ENCODE measurements around the gene OSBPL6. TPM values are rescaled to one million over a fixed set of nuclear protein-coding genes. Genes with fewer than 3 reads are reported as not detected.
"Not testable (repeated sequence)": the region's sequence is repeated elsewhere in the genome, so short reads cannot be mapped to it uniquely, and the experiment has no call there.

OSBPL6 gene
- polyA plus RNA-seq, 1 donor (not counting 4 experiments of a cell fraction or from before 2014, with no cell fraction given): 11.6 TPM

GRCh38 chr2:178345951-178346350, 151.6 kb downstream of the OSBPL6 start:
- dilution Hi-C loops (cut with MboI; ENCODE audit: extremely low pct_ligation_motif_present, low sequenced_read_pairs): no loop called here
- DNase-seq (ENCODE audit: low read depth, low spot score): no peak
- H2AFZ ChIP-seq (ENCODE audit: control insufficient read depth, low read length): no peak overlapping the region
- FAIRE-seq: no peak
- no peak overlapping the region for H3K4me3 ChIP-seq (ENCODE audit: control insufficient read depth in 2 of 3, extremely low read depth in 1 of 3, insufficient read depth in 2 of 3, low read depth in 1 of 3, low read length in 3 of 3)
- no peak overlapping the region for H3K4me2 ChIP-seq (ENCODE audit: control insufficient read depth, extremely low read depth, insufficient read depth, low read depth, low read length)
- H3K79me2 ChIP-seq (ENCODE audit: control insufficient read depth, insufficient read depth, low read length): no peaks in the 10 kb centered on the region
- H3K36me3 ChIP-seq (ENCODE audit: control insufficient read depth in 2 of 2, extremely low read depth in 1 of 2, insufficient read depth in 2 of 2, low read length in 2 of 2): peaks cover 0 to 8% of the 10 kb centered on the region in 2 experiments
- TF ChIP-seq EZH2 (IDR thresholded peaks at IDR 0.05; ENCODE audit: low read length) (no peak), CTCF (optimal IDR thresholded peaks at IDR 0.05 in 1 of 3, IDR thresholded peaks at IDR 0.05 in 1 of 3, conservative IDR thresholded peaks at IDR 0.05 in 1 of 3; ENCODE audit: extremely low read depth in 1 of 3, insufficient read depth in 2 of 3, low read length in 3 of 3) (no peak)
- no peaks in the 10 kb centered on the region for H3K4me1 ChIP-seq (ENCODE audit: control insufficient read depth, extremely low read depth, insufficient read depth, low read length)
- H3K27me3 ChIP-seq (ENCODE audit: control insufficient read depth, extremely low read depth, insufficient read depth, low read length): no peaks in the 10 kb centered on the region
- H3K9ac ChIP-seq (ENCODE audit: control insufficient read depth, extremely low read depth, insufficient read depth, low read length): no peak overlapping the region
- no peaks in the 10 kb centered on the region for H4K20me1 ChIP-seq (ENCODE audit: control insufficient read depth, extremely low read depth, insufficient read depth, low read length)
- H3K27ac ChIP-seq (ENCODE audit: control insufficient read depth, insufficient read depth, low read length): no peak overlapping the region
- H3K9me1 ChIP-seq (ENCODE audit: control insufficient read depth, extremely low read depth, insufficient read depth, low read length): no peaks in the 10 kb centered on the region
- no peaks in the 10 kb centered on the region for H3K9me3 ChIP-seq (ENCODE audit: control insufficient read depth, low read depth, low read length)

- H4K20me1 ChIP-seq (ENCODE audit: control insufficient read depth, extremely low read depth, insufficient read depth, low read length): no peaks in the 10 kb centered on the region
- H3K4me2 ChIP-seq (ENCODE audit: control insufficient read depth, extremely low read depth, insufficient read depth, low read depth, low read length): no peak overlapping the region
- TF ChIP-seq EZH2 (IDR thresholded peaks at IDR 0.05; ENCODE audit: low read length): no peak
- TF ChIP-seq CTCF (optimal IDR thresholded peaks at IDR 0.05 in 1 of 3, IDR thresholded peaks at IDR 0.05 in 1 of 3, conservative IDR thresholded peaks at IDR 0.05 in 1 of 3; ENCODE audit: extremely low read depth in 1 of 3, insufficient read depth in 2 of 3, low read length in 3 of 3): no peak
- no peaks in the 10 kb centered on the region for H3K9me3 ChIP-seq (ENCODE audit: control insufficient read depth, low read depth, low read length)
- no peaks in the 10 kb centered on the region for H3K27me3 ChIP-seq (ENCODE audit: control insufficient read depth, extremely low read depth, insufficient read depth, low read length)
- no peak overlapping the region for H3K27ac ChIP-seq (ENCODE audit: control insufficient read depth, insufficient read depth, low read length)
- dilution Hi-C loops (cut with MboI; ENCODE audit: extremely low pct_ligation_motif_present, low sequenced_read_pairs): no loop called here
- H3K9me1 ChIP-seq (ENCODE audit: control insufficient read depth, extremely low read depth, insufficient read depth, low read length): no peaks in the 10 kb centered on the region
- no peaks in the 10 kb centered on the region for H3K4me1 ChIP-seq (ENCODE audit: control insufficient read depth, extremely low read depth, insufficient read depth, low read length)
- no peak overlapping the region for H2AFZ ChIP-seq (ENCODE audit: control insufficient read depth, low read length)
- peaks cover 0 to 11% of the 10 kb centered on the region in 2 experiments for H3K36me3 ChIP-seq (ENCODE audit: control insufficient read depth in 2 of 2, extremely low read depth in 1 of 2, insufficient read depth in 2 of 2, low read length in 2 of 2)
- FAIRE-seq: no peak
- no peak for DNase-seq (ENCODE audit: low read depth, low spot score)
- H3K9ac ChIP-seq (ENCODE audit: control insufficient read depth, extremely low read depth, insufficient read depth, low read length): no peak overlapping the region
- H3K79me2 ChIP-seq (ENCODE audit: control insufficient read depth, insufficient read depth, low read length): no peaks in the 10 kb centered on the region
- H3K4me3 ChIP-seq (ENCODE audit: control insufficient read depth in 2 of 3, extremely low read depth in 1 of 3, insufficient read depth in 2 of 3, low read depth in 1 of 3, low read length in 3 of 3): no peak overlapping the region
Measured at GRCh38 chr2:178350051-178350450, 155.7 kb downstream of the OSBPL6 start.

- H3K27ac ChIP-seq (ENCODE audit: control insufficient read depth, insufficient read depth, low read length); dilution Hi-C loops (cut with MboI; ENCODE audit: extremely low pct_ligation_motif_present, low sequenced_read_pairs); H3K4me1 ChIP-seq (ENCODE audit: control insufficient read depth, extremely low read depth, insufficient read depth, low read length); H4K20me1 ChIP-seq (ENCODE audit: control insufficient read depth, extremely low read depth, insufficient read depth, low read length); H3K4me2 ChIP-seq (ENCODE audit: control insufficient read depth, extremely low read depth, insufficient read depth, low read depth, low read length); H3K9me3 ChIP-seq (ENCODE audit: control insufficient read depth, low read depth, low read length); H3K9me1 ChIP-seq (ENCODE audit: control insufficient read depth, extremely low read depth, insufficient read depth, low read length); FAIRE-seq; H3K4me3 ChIP-seq (ENCODE audit: control insufficient read depth in 2 of 3, extremely low read depth in 1 of 3, insufficient read depth in 2 of 3, low read depth in 1 of 3, low read length in 3 of 3); DNase-seq (ENCODE audit: low read depth, low spot score); H3K27me3 ChIP-seq (ENCODE audit: control insufficient read depth, extremely low read depth, insufficient read depth, low read length); H3K79me2 ChIP-seq (ENCODE audit: control insufficient read depth, insufficient read depth, low read length); H3K9ac ChIP-seq (ENCODE audit: control insufficient read depth, extremely low read depth, insufficient read depth, low read length); H2AFZ ChIP-seq (ENCODE audit: control insufficient read depth, low read length); H3K36me3 ChIP-seq (ENCODE audit: control insufficient read depth in 2 of 2, extremely low read depth in 1 of 2, insufficient read depth in 2 of 2, low read length in 2 of 2): not testable (repeated sequence)
Measured at GRCh38 chr2:178357704-178358103, 163.4 kb downstream of the OSBPL6 start.

Measured in keratinocyte (primary cell).